GM10847 (cell line): Measurements from ENCODE around the gene MAGEL2.

Experiments used
- POLR2A ChIP-seq: IDR thresholded peaks from 2 replicates; pipeline ENCODE4 v1.6.1; 2011; ENCODE audit not compliant: insufficient read length; ENCODE audit errors: extremely low read depth

Gene MAGEL2

DNA sequence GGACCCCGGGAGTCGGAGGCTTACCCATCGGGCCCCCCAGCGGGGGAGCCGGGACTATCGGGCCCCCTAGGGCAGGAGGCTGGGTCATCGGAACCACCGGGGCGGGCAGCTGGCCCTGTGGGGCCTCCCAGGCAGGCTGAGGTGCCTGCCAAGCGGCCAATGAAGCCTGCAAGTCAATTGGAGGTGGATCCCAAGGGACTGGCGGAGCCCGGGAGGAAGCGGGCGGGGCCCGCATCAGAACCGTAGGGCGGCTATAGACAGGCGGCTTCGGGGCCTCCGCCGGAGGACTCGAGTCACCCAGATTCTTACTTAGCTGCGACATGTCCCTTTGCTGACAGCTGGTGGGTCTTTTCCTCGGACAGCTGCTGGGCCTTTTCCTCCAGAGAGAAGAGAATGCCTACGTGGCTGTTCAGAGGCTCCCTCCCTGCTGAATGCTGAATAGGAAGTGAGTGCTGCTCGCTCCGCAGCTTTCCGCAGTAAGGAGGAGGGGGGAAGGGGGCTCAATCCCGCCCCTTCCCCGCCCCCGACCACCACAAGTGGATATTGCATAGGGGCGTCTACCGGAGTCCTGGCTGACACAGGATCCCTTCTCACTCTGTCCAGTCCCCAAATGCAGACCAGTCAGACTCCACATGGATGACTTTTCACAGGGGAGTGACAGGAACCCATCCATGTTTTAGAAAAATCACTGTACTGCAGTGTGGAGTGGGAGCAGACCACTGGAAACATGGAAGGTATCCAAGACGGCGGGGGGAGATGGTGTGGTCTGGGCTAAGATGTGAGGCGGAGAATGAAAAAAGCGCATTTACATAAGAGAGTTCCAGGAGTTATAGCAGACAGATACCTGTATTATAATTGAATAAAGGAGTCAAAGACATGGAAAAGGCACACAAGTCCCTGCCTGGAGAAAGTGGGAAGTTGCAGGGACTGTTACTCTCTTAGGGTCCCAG lies at the start of gene MAGEL2:
Gene MAGEL2 (minus strand): TSS at position 447 of the 950 bp plus-strand sequence. CDS start 125 bp downstream, at position 322.
- TF ChIP-seq POLR2A: no peak

DNA sequence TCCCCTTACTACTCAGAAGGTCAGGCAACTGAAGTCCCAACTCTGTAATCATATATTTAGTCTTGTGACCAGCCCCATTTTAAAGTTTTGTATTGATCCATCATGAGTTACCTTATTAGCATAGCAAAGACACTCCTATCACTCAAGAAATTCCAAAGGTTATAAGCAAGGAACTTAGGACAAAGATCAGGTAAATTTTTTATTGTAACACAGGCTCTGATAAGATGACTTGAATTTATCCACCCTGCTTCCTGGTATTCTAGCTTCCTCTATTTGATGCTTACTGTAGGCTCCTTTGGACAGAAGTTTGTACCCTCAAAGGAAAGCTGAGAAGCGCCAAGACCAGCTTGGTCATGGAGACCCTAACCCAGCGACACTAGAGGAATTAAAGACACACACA lies 47.6 kb upstream of the MAGEL2 start:
- no peak for TF ChIP-seq POLR2A

GRCh38 chr15:23694592-23694991 lies 46.9 kb upstream of the MAGEL2 start:
- TF ChIP-seq POLR2A: no peak

GRCh38 chr15:23690450-23690852 lies 42.8 kb upstream of the MAGEL2 start:
- no peak for TF ChIP-seq POLR2A

GRCh38 chr15:23690015-23690414 lies 42.3 kb upstream of the MAGEL2 start:
- no peak for TF ChIP-seq POLR2A

DNA sequence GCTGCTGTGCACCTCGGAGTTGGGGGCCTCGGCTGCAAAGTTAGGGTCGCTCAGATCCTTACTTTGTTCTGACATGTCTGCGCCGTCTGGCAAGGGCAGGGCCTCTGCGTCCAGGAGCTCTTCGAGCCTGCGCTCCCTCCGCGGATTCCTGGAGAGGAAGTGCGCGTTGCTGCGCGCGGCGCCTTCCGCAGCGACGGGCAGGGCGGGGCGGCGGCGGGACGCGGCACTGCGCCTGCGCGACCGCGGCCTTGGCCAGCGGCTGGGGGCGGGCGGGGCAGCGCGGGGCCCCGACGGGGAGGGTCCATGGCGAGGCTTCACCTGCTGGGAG lies 39.4 kb upstream of the MAGEL2 start, which contains the start of gene NDN:
Gene NDN (minus strand): TSS at position 163 of the 328 bp plus-strand sequence. CDS start 88 bp downstream, at position 75.
- no peak for TF ChIP-seq POLR2A

- no peak for TF ChIP-seq POLR2A
Observed at GRCh38 chr15:23686466-23687142, 38.9 kb upstream of the MAGEL2 start.

GRCh38 chr15:23671481-23671880 lies 23.8 kb upstream of the MAGEL2 start:
- no peak for TF ChIP-seq POLR2A

DNA sequence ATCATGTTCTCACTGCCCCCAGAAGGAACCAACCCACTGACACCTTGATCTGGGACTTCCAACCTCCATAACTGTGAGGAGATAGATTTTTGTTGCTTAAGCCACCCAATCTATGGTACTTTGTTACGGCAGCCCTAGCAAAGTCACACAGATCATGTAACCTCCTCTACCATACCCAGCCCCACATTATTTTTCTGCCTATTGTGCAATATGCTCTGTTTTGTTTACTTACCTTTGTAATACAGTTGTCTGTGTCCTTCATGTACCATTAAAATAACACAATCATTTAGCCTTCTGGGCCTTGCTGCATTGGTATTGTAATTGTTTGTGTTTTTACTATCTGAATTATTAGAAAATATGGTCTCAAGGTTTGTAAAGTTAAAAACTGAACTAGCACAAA lies 23.3 kb upstream of the MAGEL2 start:
- TF ChIP-seq POLR2A: no peak

DNA sequence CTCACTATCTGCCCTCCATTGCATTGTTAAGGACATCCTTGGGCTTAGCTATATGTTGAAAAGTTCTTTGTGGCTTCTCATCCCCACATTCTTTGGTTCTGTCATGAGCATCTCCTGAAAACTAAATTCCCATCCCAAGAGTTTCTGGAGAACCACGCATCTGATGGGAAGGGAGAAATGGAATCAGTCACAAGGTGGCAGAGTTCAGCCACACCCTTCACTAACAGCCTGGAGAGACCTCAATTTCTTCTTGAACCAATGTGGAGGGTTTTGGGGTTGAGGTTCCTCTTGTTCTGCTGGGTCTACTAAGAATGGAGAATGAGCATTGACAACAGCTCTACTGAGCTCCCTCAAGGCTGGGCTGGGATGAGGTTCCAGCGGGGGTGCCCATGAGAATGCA lies 15.6 kb upstream of the MAGEL2 start:
- no peak for TF ChIP-seq POLR2A

GRCh38 chr15:23648920-23649515 lies 1.4 kb upstream of the MAGEL2 start:
- no peak for TF ChIP-seq POLR2A

DNA sequence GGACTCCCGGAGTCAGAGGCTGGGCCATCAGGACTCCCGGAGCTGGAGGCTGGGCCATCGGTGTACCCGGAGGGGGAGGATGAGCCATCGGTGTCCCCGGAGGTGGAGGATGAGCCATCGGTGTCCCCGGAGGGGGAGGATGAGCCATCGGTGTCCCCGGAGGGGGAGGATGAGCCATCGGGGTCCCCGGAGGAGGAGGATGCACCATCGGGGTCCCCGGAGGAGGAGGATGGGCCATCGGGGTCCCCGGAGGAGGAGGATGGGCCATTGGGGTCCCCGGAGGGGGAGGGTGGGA lies 719 bp downstream of the MAGEL2 start:
- TF ChIP-seq POLR2A: no peak

DNA sequence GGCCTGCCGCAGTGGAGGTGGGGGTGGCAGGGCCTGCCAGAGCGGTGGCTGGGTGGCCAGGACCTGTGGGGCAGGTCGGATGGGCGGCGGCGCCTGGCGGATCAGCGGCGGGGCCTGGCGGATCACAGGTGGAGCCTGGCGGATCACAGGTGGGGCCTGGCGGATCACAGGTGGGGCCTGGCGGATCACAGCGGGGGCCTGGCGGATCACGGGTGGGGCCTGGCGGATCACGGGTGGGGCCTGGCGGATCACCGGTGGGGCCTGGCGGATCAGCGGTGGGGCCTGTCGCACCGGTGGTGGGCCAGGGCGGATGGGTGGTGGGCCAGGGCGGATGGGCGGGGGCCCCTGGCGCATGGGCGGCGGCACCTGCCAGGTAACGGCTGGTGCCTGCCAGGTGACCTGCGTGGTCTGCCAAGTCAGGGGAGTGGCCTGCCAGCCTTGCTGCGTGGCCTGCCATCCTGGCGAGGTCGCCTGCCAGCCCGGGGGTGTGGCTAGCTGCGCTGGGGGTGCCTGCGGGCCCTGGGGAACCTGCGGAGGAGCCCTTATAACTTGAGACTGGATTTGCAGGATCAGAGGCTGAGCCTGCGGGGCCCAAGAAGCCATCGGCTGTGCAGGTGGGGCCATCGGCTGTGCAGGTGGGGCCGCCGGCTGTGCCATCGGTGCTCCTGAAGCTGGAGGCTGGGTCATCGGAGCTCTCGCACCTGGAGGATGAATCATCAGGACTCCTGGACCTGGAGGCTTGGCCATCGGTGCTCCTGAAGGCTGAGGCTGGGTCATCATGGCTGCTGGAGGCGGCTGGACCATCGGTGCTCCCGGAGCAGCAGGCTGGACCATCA lies 1.3 kb downstream of the MAGEL2 start:
- TF ChIP-seq POLR2A: no peak

DNA sequence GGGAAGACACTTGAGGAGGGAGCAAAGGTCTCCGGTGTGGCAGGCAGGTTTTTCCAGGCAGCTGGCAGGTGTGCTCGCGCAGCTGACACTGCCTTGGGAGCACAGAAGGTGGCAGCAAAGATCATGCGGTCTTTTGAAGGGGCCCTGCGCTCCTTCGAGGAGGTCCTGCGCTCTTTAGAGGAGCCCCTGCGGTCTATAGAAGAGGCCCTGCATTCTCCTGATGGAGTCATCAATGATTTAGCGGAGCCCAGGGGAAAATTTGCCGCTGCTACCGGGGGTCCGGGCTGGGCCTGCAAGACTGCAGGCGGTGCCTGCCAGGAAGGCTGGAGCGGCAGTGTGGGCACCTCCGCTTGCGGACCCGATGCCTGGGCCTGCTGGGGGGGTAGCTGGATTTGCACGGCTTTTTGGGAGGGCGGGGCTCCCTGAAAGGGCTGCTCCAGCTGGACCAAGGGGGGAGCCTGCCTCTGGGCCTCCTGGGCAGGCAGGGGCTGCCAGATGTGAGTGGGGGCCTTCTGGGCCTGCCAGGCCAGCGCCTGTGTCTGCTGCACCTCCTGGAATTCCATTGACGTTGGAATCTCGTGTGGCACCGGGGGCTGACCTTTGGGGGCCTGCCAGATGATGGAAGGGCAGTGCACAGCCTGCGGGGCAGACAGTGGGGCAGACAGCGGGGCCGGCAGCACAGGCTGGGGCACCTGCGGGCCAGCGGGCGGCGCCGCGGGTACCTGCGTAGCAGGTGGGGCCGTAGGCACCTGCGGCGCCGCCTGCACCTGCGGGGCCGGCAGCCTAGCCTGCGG lies 2.1 kb downstream of the MAGEL2 start:
- no peak for TF ChIP-seq POLR2A

- no peak for TF ChIP-seq POLR2A
Observed at GRCh38 chr15:23644829-23645228, 2.8 kb downstream of the MAGEL2 start.
